HCT116 (cell line): Measurements from ENCODE around the gene CENPS.
"Not testable (repeated sequence)": the region's sequence is repeated elsewhere in the genome, so short reads cannot be mapped to it uniquely, and the experiment has no call there.

ENCODE experiments used
- EZH2 ChIP-seq: fragments of 200-600 bp; sonication (generic); IDR thresholded peaks from 2 replicates; pipeline ENCODE4 v1.6.1; 2017; ENCODE audit warnings: antibody characterized with exemption, mixed run types
- MAX ChIP-seq: IDR thresholded peaks from 2 replicates; pipeline ENCODE4 v1.6.1; 2012
- POLR2A ChIP-seq: IDR thresholded peaks from 2 replicates; pipeline ENCODE4 v1.7.0; 2011; ENCODE audit warnings: borderline replicate concordance; ENCODE audit not compliant: insufficient read depth, insufficient read length; ENCODE audit errors: extremely low read depth
- POLR2AphosphoS5 ChIP-seq: IDR thresholded peaks from 2 replicates; pipeline ENCODE4 v1.6.1; 2011; ENCODE audit warnings: mild to moderate bottlenecking, low read depth, low read length, moderate library complexity
- RAD21 ChIP-seq: IDR thresholded peaks from 2 replicates; pipeline ENCODE4 v1.6.1; 2012; ENCODE audit warnings: low read depth, mild to moderate bottlenecking
- SP1 ChIP-seq: IDR thresholded peaks from 2 replicates; pipeline ENCODE4 v1.6.1; 2012; ENCODE audit warnings: low read depth
- TF ChIP-seq, protein P1 (sequence below), 3 experiments: fragments of 200-600 bp in 1 of 3; sonication (generic) in 1 of 3; IDR thresholded peaks in 2 of 3; conservative IDR thresholded peaks in 1 of 3; 2 replicates each; pipeline ENCODE4 v1.5.1; 2012 to 2017; ENCODE audit warnings: low read depth in 2 of 3, low read length in 2 of 3, antibody characterized with exemption in 1 of 3, borderline replicate concordance in 1 of 3, control low read depth in 1 of 3, mild to moderate bottlenecking in 1 of 3, mixed read lengths in 1 of 3, mixed run types in 1 of 3, moderate library complexity in 1 of 3; ENCODE audit not compliant: insufficient read depth in 1 of 3
- TF ChIP-seq, protein P2 (sequence below): IDR thresholded peaks from 2 replicates; pipeline ENCODE4 v1.6.1; 2012; ENCODE audit warnings: low read depth
- TF ChIP-seq, protein P3 (sequence below): IDR thresholded peaks from 2 replicates; pipeline ENCODE4 v1.6.1; 2011; ENCODE audit warnings: mild to moderate bottlenecking, low read length, moderate library complexity; ENCODE audit not compliant: insufficient replicate concordance; ENCODE audit errors: extremely low read depth

DNA sequence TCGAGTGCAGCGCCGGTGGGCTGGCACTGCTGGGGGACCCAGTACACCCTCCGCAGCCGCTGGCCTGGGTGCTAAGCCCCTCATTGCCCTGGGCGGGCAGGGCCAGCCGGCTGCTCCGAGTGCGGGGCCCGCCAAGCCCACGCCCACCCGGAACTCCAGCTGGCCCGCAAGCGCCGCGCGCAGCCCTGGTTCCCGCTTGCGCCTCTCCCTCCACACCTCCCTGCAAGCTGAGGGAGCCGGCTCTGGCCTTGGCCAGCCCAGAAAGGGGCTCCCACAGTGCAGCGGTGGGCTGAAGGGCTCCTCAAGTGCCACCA is 3.7 kb upstream of the CENPS start:
- not testable (repeated sequence) for TF ChIP-seq EZH2, SP1, POLR2A, RAD21, MAX, POLR2AphosphoS5
- TF ChIP-seq, protein P1, sequence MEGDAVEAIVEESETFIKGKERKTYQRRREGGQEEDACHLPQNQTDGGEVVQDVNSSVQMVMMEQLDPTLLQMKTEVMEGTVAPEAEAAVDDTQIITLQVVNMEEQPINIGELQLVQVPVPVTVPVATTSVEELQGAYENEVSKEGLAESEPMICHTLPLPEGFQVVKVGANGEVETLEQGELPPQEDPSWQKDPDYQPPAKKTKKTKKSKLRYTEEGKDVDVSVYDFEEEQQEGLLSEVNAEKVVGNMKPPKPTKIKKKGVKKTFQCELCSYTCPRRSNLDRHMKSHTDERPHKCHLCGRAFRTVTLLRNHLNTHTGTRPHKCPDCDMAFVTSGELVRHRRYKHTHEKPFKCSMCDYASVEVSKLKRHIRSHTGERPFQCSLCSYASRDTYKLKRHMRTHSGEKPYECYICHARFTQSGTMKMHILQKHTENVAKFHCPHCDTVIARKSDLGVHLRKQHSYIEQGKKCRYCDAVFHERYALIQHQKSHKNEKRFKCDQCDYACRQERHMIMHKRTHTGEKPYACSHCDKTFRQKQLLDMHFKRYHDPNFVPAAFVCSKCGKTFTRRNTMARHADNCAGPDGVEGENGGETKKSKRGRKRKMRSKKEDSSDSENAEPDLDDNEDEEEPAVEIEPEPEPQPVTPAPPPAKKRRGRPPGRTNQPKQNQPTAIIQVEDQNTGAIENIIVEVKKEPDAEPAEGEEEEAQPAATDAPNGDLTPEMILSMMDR (IDR thresholded peaks at IDR 0.05 in 2 of 3, conservative IDR thresholded peaks at IDR 0.05 in 1 of 3; ENCODE audit: borderline replicate concordance in 1 of 3, insufficient read depth in 1 of 3, low read depth in 2 of 3, low read length in 2 of 3) = not testable (repeated sequence)
- TF ChIP-seq, protein P2, sequence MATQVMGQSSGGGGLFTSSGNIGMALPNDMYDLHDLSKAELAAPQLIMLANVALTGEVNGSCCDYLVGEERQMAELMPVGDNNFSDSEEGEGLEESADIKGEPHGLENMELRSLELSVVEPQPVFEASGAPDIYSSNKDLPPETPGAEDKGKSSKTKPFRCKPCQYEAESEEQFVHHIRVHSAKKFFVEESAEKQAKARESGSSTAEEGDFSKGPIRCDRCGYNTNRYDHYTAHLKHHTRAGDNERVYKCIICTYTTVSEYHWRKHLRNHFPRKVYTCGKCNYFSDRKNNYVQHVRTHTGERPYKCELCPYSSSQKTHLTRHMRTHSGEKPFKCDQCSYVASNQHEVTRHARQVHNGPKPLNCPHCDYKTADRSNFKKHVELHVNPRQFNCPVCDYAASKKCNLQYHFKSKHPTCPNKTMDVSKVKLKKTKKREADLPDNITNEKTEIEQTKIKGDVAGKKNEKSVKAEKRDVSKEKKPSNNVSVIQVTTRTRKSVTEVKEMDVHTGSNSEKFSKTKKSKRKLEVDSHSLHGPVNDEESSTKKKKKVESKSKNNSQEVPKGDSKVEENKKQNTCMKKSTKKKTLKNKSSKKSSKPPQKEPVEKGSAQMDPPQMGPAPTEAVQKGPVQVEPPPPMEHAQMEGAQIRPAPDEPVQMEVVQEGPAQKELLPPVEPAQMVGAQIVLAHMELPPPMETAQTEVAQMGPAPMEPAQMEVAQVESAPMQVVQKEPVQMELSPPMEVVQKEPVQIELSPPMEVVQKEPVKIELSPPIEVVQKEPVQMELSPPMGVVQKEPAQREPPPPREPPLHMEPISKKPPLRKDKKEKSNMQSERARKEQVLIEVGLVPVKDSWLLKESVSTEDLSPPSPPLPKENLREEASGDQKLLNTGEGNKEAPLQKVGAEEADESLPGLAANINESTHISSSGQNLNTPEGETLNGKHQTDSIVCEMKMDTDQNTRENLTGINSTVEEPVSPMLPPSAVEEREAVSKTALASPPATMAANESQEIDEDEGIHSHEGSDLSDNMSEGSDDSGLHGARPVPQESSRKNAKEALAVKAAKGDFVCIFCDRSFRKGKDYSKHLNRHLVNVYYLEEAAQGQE = not testable (repeated sequence)
- TF ChIP-seq, protein P3, sequence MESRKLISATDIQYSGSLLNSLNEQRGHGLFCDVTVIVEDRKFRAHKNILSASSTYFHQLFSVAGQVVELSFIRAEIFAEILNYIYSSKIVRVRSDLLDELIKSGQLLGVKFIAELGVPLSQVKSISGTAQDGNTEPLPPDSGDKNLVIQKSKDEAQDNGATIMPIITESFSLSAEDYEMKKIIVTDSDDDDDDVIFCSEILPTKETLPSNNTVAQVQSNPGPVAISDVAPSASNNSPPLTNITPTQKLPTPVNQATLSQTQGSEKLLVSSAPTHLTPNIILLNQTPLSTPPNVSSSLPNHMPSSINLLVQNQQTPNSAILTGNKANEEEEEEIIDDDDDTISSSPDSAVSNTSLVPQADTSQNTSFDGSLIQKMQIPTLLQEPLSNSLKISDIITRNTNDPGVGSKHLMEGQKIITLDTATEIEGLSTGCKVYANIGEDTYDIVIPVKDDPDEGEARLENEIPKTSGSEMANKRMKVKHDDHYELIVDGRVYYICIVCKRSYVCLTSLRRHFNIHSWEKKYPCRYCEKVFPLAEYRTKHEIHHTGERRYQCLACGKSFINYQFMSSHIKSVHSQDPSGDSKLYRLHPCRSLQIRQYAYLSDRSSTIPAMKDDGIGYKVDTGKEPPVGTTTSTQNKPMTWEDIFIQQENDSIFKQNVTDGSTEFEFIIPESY = not testable (repeated sequence)
